Dedifferentiated amniotic fluid mesenchymal stem cell (primary cell): ENCODE data around the gene NACA.

Source experiments
- DNase-seq: peaks from one replicate; pipeline ENCODE4 v3.0.0-alpha.2; 2016; ENCODE audit errors: extremely low spot score

NACA gene

DNA sequence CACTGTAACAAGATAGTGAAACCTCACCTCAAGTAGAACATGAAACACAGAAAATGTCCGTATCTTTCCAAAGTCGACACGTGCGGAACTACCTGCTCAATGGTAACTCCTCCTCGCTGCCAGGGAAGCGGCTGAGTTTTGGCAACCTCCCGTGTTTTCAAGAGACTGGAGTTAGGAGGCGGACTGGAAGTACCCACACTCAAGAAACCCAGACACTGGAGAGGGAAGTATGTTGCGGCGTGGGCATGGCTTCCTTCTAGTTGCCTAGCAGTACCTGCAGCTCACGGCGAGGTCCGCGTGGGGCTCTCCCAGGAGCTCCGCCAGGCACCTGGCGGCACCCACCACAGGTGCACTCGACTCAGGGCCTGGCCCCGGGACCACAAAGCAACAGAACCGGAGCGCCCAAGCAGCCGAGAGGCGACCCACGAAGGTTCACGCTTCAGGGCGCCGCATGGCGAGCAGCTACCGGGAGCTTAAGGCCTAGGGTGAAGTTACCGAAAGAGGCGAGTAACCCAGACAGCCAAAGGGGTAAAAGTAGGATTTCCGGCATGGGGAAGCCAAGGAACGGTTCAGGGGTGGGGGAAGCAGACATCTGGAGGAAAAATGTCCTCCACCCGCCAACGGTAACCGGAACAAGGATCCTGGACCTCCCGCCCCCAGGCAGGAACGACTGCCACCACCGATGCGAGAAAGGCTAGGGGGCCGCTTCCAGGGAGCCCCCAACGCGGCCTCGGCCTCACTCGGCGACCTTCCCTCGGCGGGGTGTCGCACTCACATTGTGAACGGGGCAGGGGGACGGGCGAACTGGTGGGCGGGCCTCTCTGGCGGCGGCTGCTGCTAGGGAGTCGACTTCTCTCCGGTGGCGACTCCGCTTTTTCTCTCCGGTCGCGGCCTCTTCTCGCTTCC lies 37.6 kb downstream of the NACA start:
- no peak for DNase-seq

DNA sequence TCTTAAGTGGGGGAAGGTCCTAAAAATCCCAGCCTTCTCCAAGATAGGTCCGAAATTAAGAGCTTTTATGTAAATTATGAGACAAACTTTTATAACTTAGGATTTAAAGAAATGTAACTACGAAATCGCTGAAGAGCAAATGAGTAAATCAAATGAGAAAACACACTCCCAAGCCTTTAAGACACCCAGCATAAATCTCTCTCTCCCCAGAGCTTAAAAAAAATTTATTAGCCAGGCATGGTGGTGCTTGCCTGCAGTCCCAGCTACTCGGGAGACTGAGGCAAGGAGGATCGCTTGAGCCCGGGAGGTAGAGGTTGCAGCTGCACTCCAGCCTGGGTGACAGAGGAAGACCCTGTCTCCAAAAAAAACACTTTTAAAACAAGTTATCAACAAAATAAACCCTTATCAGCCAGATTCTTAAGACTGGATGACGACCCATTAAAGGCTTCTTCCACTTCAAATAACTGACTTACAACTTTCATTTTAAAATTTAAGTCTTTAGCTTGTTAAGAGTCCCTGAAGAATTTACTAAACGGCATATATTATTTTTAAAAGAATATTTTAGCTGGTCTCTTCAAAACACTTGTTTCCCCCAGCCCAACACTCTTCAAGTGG lies 40.2 kb downstream of the NACA start:
- DNase-seq: no peak

DNA sequence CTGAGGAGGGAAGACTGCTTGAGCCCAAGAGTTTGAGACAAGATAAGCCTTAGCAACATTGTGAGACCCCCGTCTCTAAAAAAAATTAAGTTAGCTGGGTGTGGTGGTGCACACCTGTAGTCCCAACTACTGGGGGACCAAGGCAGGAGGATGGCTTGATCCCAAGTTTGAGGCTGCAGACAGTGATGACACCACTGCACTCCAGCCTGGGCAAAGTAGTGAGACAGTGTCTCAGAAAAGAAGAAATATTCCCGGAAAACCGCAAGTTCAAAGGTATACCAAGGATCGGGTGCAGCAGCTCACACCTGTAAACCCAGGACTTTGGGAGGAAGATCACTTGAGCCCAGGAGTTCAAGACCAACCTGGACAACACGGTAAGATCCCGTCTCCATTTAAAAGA lies 42.8 kb downstream of the NACA start:
- DNase-seq: no peak

DNA sequence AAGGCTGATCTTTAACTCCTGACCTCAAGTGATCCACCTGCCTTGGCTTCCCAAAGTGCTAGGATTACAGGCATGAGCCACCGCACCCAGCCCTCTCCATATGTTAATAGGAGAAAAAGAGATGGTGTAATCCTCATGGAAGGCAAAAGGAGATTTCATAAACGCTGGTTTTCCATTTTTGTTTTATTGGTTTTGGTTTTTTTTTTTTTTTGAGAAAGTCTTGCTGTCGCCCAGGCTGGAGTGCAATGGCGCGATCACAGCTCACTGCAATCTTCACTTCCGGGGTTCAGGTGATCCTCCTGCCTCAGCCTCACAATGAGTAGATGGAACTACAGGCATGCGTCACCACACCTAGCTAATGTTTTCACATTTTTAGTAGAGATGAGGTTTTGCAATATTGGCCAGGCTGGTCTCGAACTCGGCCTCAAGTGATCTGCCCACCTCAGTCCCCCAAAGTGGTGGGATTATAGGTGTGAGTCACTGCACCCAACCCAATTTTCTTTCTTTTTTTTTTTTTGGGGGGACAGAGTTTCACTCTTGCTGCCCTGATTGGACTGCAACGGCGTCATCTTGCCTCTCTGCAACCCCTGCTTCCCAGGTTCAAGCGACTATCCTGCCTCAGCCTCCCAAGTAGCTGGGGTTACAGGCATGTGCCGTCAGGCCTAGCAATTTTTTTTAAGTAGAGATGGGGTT lies 45.1 kb downstream of the NACA start:
- DNase-seq: no peak

DNA sequence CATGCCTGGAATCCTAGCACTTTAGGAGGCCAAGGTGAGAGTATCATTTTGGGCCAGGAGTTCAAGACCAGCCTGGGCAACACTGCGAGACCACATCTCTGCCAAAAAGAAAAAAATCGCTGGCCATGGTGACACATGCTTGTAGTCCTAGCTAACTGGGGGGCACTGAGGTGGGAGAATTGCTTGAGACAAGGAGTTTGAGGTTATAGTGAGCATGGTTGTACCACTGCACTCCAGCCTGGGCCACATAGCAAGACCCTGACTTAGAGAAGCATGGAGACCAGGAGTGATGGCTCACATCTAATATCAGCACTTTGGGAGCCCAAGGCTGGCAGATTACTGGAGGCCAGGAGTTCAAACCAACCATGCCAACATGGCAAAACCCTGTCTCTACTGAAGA lies 46.2 kb downstream of the NACA start:
- no peak for DNase-seq

DNA sequence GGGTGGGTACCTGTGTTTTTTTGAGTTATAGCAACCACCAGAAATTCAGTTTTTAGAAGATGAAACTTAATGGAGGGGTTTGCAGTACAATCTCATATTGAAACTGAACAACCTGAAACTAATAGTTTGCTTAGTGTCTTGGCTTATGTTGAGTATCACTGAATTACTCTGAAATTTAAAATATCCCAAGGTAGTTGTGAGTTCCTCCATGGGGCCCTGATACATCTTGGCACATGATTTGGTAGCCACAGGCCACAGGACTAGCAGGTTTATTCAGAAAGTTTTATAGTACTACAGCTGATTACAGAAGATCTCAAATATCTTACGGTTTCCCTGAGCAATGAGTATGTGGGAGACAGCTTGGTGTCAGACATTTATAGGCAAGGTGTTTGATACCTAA lies 47.4 kb downstream of the NACA start:
- DNase-seq: no peak

DNA sequence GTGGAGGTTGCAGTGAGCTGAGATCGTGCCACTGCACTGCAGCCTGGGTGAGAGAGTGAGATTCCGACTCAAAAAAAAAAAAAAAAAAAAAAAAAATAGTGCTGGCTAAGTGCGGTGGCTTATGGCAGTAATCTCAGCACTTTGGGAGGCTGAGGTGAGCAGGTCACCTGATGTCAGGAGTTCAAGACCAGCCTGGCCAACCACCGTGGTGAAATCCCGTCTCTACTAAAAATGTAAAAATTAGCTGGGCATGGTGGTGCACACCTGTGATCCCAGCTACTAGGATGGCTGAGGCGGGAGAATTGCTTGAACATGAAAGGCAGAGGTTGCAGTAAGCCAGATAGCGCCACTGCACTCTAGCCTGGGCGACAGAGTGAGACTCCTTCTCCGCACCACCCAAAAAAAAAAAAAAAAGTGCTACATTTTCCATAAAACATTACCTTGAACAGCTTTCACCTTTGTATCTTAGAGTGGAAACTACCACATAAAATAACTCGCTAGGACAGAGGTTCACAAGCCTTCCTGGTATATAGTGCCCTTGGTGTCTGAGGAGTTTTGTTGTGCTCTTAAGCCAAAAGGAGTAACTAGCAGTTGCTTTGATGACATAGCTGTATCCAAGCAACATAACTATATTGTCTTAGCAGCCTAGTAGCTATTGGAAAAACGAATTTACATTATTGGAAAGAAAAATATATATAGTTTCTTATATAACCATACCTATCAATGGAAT lies 48.1 kb downstream of the NACA start:
- DNase-seq: no peak

DNA sequence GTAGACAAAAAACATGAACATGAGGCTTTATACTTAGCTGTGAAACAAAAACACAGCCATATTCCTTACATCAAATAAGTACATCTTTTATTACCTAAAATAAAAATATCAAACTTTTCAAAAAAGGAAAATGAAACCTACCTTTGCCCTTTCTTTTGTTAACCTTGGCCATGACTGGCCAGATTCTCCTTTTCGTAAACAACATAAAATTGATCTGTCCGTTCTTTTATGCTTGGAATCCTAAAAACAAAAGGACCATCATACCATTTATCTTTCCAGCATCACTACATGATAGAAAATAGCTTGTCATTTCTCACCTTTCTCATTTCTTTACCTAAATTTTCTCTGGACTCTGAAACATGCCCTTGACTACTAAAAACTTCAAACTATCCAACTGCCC lies 53.5 kb downstream of the NACA start:
- DNase-seq: no peak

DNA sequence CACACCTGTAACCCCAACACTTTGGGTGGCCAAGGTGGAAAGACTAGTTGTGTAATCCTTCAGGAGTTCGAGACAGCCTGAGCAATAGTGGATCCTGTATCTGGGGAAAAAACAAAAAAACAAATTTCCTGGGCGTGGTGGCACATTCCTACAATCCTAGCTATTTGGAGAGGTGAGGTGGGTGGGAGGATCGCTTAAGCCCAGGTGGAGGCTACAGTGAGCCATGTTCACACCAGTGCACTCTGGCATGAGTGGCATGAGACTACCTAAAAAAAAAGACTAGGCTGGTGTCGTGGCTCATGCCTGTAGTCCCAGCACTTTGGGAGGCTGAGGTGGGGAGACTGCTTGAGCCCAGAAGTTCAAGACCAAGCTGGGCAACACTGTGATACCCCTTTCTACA lies 54.3 kb downstream of the NACA start:
- no peak for DNase-seq

DNA sequence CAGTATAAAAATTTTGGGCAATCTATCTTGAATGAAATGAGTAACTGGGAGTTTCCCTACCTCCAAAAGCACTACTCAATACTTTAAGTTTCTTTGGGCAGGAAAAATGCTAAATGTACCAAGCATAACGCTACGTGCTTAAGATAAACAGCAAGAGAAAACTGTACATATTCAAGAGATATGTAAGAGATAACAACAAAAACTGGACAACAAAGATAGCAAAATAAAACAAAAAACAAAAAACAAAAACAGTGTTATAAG lies 57.0 kb downstream of the NACA start:
- DNase-seq: no peak
